Measurements from ENCODE around the gene GSTT2B. TPM values are rescaled to one million over a fixed set of nuclear protein-coding genes. Genes with fewer than 3 reads are reported as not detected.
A peak's percentile ranks its signal among the peaks of the same experiment; 100 is the strongest.
"Not testable (repeated sequence)": the region's sequence is repeated elsewhere in the genome, so short reads cannot be mapped to it uniquely, and the experiment has no call there.

GSTT2B gene
- polyA plus RNA-seq, 1 donor: 4.6 TPM

DNA sequence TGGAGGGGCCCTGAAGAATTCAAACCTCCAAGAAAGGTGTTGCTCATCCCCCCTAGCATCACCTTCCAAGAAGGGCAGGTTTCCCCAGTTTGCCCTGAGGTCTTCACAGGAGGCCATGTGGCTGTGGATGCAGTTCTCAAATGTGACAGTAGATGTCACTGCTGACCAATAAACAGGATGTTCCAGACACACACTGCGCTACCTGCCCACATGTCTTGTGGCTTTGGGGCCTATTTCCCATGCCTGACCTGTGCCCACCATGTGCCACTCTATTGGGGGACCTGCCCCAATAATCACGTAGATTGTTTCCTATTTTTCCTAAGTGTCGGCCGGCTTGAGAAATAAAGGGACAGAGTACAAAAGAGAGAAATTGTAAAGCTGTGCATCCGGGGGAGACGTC is 23.4 kb upstream of the GSTT2B start:
- H3K27me3 ChIP-seq (ENCODE audit: control insufficient read depth, insufficient read depth, low read length): no peaks in the 10 kb centered on the region

DNA sequence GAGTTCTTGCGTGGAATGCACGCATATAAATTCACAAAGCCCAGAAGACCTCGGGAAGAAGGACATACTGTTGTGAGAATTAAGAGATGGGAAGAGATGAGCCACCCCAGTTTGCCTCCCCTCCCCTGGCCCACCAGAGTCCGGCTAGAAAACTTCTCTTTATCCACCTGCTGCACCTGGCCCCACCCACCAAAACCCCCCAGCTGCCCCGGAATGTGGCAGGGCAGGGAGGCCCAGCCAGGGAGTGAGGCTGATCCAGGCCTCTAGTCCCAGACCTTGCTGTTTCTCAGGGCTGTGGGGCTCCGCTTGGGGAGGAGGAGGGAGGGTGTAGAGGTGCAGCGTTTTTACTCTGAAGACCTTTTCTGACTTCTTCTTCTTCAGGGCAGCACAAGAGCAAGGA is 19.6 kb upstream of the GSTT2B start:
- not testable (repeated sequence) for H3K27me3 ChIP-seq (ENCODE audit: control insufficient read depth, insufficient read depth, low read length); H3K4me3 ChIP-seq (ENCODE audit: low read length); H3K27ac ChIP-seq (ENCODE audit: low read length); H3K9me3 ChIP-seq (ENCODE audit: control insufficient read depth, low read depth, low read length); DNase-seq; H3K36me3 ChIP-seq (ENCODE audit: control insufficient read depth, insufficient read depth, low read length); H3K4me1 ChIP-seq (ENCODE audit: control insufficient read depth, insufficient read depth, low read length)
- WGBS (ENCODE audit: insufficient coverage, low lambda C conversion rate): no CpG with 5 or more reads among the region's 7 CpGs

More for the DNA sequence above, 23.4 kb upstream of the GSTT2B start:
- no peak overlapping the region for H3K27ac ChIP-seq (ENCODE audit: low read length)
- DNase-seq: no peak
- H3K36me3 ChIP-seq (ENCODE audit: control insufficient read depth, insufficient read depth, low read length): no peaks in the 10 kb centered on the region
- no CpG with 5 or more reads among the region's 6 CpGs for whole genome bisulfite sequencing (ENCODE audit: insufficient coverage, low lambda C conversion rate)
- no peaks in the 10 kb centered on the region for H3K9me3 ChIP-seq (ENCODE audit: control insufficient read depth, low read depth, low read length)
- no peak overlapping the region for H3K4me3 ChIP-seq (ENCODE audit: low read length)
- no peaks in the 10 kb centered on the region for H3K4me1 ChIP-seq (ENCODE audit: control insufficient read depth, insufficient read depth, low read length)

DNA sequence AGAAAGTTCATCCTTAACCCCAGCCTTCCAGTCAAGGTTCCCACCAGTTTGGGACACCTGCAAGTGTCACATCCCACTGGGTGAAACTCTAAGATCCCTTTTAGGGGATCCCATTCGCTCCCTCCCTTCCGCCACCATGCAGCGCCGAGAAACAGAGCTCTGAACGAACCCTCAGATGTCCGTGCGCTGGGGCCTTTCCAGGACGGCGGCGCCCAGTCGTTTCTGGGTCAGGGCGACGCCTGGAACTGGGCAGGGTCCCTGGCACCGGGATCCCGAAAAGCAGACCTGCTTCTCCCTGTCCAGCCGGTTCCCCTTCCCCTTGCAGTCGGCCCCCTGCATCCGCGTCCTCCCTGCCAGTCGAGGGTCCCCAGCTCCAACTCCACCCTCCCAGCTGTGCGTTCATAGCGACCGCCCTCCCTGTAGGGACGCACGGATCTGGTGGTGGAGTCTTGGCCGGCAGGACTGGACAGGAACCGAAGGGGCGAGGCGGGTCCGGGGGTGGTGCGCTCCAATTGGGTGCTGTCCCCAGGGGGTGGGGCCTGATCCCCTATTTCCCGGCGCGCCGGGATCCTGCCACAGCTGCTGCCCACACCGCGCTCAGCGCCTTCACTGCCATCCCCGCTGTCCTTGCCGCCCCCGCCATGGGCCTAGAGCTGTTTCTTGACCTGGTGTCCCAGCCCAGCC is 18.7 kb upstream of the GSTT2B start, which contains the start of gene GSTT2:
Gene GSTT2, plus strand, starts transcription at position 578 of the 684 bp plus-strand sequence.
- H3K27me3 ChIP-seq (ENCODE audit: control insufficient read depth, insufficient read depth, low read length); H3K9me3 ChIP-seq (ENCODE audit: control insufficient read depth, low read depth, low read length); H3K36me3 ChIP-seq (ENCODE audit: control insufficient read depth, insufficient read depth, low read length); H3K27ac ChIP-seq (ENCODE audit: low read length); H3K4me3 ChIP-seq (ENCODE audit: low read length); DNase-seq; H3K4me1 ChIP-seq (ENCODE audit: control insufficient read depth, insufficient read depth, low read length): not testable (repeated sequence)
- no CpG with 5 or more reads among the region's 41 CpGs for WGBS (ENCODE audit: insufficient coverage, low lambda C conversion rate)

DNA sequence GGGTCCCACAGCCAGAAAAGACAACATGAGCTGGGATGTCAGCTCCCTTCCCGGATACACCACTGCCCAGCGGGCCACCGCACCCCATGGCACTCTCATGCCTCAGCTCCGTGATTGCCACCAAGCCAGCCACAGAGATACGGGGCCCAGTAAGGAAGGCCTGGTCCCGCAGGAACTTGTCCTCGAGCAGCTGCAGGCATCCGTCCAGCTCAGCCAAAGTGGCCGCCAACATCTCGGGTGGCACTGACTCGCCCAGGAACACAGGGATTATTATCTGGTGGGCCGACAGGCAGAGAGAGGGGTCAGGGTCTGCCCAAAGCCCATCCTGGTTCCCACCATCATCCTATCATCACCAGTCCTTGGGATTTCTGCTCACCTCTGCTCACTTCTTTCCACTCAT is 16.3 kb upstream of the GSTT2B start:
- H3K4me1 ChIP-seq (ENCODE audit: control insufficient read depth, insufficient read depth, low read length); H3K27ac ChIP-seq (ENCODE audit: low read length); H3K27me3 ChIP-seq (ENCODE audit: control insufficient read depth, insufficient read depth, low read length); H3K9me3 ChIP-seq (ENCODE audit: control insufficient read depth, low read depth, low read length); H3K4me3 ChIP-seq (ENCODE audit: low read length); DNase-seq; H3K36me3 ChIP-seq (ENCODE audit: control insufficient read depth, insufficient read depth, low read length): not testable (repeated sequence)
- WGBS (ENCODE audit: insufficient coverage, low lambda C conversion rate): no CpG with 5 or more reads among the region's 12 CpGs

DNA sequence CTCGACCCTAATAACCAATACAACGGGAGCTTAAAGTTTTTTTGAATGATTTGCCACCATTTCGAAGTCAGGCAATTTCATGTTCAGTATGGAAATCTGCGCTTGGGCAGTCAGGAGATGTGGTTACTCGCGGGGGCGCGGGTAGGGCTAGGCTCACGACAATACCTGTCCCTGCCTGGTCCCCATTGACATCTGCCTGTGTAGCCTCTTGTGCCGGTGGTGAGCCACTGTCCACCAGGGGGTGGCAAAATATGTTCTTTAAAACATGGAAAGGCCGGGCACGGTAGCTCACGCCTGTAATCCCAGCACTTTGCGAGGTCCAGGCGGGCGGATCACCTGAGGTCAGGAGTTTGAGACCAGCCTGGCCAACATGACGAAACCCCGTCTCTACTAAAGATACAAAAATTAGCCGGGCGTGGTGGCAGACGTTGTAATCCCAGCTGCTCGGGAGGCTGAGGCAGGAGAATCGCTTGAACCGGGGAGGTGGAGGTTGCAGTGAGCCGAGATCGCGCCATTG is 13.9 kb upstream of the GSTT2B start:
- not testable (repeated sequence) for H3K4me1 ChIP-seq (ENCODE audit: control insufficient read depth, insufficient read depth, low read length); H3K9me3 ChIP-seq (ENCODE audit: control insufficient read depth, low read depth, low read length); H3K27me3 ChIP-seq (ENCODE audit: control insufficient read depth, insufficient read depth, low read length); H3K4me3 ChIP-seq (ENCODE audit: low read length); H3K27ac ChIP-seq (ENCODE audit: low read length); DNase-seq
- peaks cover 18% of the 10 kb centered on the region for H3K36me3 ChIP-seq (ENCODE audit: control insufficient read depth, insufficient read depth, low read length)
- WGBS (ENCODE audit: insufficient coverage, low lambda C conversion rate): no CpG with 5 or more reads among the region's 27 CpGs

DNA sequence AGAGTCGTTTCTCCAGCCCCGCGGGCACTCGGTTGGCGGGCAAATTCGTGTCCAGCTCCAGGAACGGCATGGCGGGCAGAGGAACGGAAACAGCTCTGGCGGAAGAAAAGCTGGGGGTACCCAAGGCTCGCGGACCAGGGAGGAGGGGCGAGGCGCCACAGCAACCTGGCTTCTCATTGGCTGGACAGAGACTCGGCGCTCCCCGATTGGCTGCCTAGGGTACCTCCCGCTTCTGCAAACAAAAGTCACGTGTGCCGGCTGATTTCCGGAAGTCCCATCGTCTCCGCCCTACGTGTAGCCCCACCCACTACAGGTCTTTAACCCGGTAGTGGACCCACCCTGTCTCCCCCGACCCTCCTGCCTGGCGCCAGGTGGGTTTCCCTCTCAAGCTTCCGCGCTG is 13.3 kb upstream of the GSTT2B start, which contains the start of gene DDT:
Gene DDT, minus strand, starts transcription at position 97 of the 400 bp plus-strand sequence. Its CDS starts 27 bp downstream, at position 70.
- H3K9me3 ChIP-seq (ENCODE audit: control insufficient read depth, low read depth, low read length); DNase-seq; H3K27me3 ChIP-seq (ENCODE audit: control insufficient read depth, insufficient read depth, low read length); H3K4me3 ChIP-seq (ENCODE audit: low read length); H3K4me1 ChIP-seq (ENCODE audit: control insufficient read depth, insufficient read depth, low read length); H3K27ac ChIP-seq (ENCODE audit: low read length): not testable (repeated sequence)
- H3K36me3 ChIP-seq (ENCODE audit: control insufficient read depth, insufficient read depth, low read length): peaks cover 22% of the 10 kb centered on the region
- WGBS (ENCODE audit: insufficient coverage, low lambda C conversion rate): no CpG with 5 or more reads among the region's 29 CpGs

DNA sequence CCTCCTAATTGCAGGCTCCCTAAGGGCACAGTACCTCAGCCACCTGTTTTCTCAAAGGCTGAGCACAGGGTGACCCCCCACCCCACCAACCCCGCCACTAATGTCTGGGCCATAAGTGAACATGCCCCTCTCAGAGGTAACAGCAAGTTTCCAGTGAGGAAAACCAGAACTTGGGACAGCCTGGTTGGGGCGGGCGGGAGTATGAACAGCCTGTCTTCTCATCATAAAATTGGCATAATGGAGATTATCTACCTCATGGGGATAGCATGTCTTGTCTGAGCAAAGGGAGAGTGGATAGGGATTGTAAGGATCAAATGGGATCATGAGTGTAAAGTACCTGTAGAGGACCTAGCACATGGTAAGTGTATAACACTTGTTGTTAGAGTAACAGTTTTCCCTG is 10.9 kb upstream of the GSTT2B start:
- H3K9me3 ChIP-seq (ENCODE audit: control insufficient read depth, low read depth, low read length); H3K27me3 ChIP-seq (ENCODE audit: control insufficient read depth, insufficient read depth, low read length); DNase-seq; H3K4me1 ChIP-seq (ENCODE audit: control insufficient read depth, insufficient read depth, low read length); H3K27ac ChIP-seq (ENCODE audit: low read length); H3K4me3 ChIP-seq (ENCODE audit: low read length): not testable (repeated sequence)
- peaks cover 26% of the 10 kb centered on the region for H3K36me3 ChIP-seq (ENCODE audit: control insufficient read depth, insufficient read depth, low read length)
- no CpG with 5 or more reads among the region's 3 CpGs for WGBS (ENCODE audit: insufficient coverage, low lambda C conversion rate)

DNA sequence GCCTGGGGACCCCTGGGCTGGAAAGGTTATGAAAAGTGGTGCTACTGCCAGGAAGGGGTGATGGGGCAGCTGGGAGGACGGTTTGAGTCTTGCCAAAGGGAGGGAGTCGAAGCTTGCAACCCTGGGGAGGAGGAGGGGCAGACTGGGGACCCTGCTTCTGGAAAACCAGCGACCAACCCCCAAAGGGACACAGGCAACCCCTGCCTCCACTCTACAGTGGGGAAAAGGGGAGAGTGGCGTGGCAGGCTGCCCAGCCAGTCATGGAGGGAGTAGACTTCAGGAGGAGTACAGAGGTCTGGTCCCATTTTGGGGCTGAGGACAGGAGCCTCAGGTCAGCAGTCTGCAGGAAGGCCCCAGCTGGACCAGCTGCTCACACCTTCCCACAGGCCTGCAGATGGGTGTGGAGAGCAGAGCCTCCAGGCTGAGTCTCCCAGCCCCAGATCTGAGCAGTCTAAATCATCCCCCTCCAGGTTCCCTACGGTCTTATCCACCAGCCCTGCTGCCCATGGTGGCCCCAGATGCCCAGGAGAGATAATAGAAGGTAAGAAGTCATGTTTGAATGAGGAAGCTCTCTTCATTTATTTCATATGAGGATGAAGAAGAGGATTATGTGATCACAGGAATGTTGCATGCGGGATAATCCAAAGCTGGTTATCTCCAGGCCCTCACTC is 10.0 kb upstream of the GSTT2B start:
- no peaks in the 10 kb centered on the region for H3K9me3 ChIP-seq (ENCODE audit: control insufficient read depth, low read depth, low read length)
- peaks cover 26% of the 10 kb centered on the region for H3K36me3 ChIP-seq (ENCODE audit: control insufficient read depth, insufficient read depth, low read length)
- H3K27ac ChIP-seq (ENCODE audit: low read length): no peak overlapping the region
- no peaks in the 10 kb centered on the region for H3K4me1 ChIP-seq (ENCODE audit: control insufficient read depth, insufficient read depth, low read length)
- no peak overlapping the region for H3K4me3 ChIP-seq (ENCODE audit: low read length)
- no CpG with 5 or more reads among the region's 6 CpGs for WGBS (ENCODE audit: insufficient coverage, low lambda C conversion rate)
- peak in 1 of 2 donors; percentile 2 for DNase-seq
- H3K27me3 ChIP-seq (ENCODE audit: control insufficient read depth, insufficient read depth, low read length): no peaks in the 10 kb centered on the region

DNA sequence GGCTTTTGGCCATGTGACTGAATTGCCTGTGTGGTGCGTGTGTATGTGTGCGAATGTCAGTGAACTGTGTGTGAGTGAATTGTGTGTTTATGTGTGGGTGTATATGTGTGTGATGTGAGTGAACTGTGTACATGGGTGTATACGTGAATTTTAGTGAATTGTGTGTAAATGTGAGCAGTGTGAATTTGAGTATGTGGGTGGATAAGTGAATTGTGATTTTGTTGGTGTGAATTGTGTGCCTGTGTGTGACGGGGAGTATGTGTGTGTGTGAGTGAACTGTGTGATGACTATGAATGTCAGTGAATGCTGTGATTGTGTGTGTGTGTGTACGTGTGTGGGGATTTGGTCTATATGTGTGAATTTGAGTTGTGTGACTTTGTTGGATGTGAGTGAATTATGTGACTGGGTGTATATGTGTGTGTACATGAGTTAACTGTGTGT is 9.2 kb upstream of the GSTT2B start:
- H3K36me3 ChIP-seq (ENCODE audit: control insufficient read depth, insufficient read depth, low read length): peaks cover 26% of the 10 kb centered on the region
- H3K4me3 ChIP-seq (ENCODE audit: low read length): no peak overlapping the region
- WGBS (ENCODE audit: insufficient coverage, low lambda C conversion rate): 100% methylated on average over 1 of the region's 5 CpGs
- no peaks in the 10 kb centered on the region for H3K27me3 ChIP-seq (ENCODE audit: control insufficient read depth, insufficient read depth, low read length)
- no peak for DNase-seq
- H3K9me3 ChIP-seq (ENCODE audit: control insufficient read depth, low read depth, low read length): no peaks in the 10 kb centered on the region
- no peak overlapping the region for H3K27ac ChIP-seq (ENCODE audit: low read length)
- no peaks in the 10 kb centered on the region for H3K4me1 ChIP-seq (ENCODE audit: control insufficient read depth, insufficient read depth, low read length)

DNA sequence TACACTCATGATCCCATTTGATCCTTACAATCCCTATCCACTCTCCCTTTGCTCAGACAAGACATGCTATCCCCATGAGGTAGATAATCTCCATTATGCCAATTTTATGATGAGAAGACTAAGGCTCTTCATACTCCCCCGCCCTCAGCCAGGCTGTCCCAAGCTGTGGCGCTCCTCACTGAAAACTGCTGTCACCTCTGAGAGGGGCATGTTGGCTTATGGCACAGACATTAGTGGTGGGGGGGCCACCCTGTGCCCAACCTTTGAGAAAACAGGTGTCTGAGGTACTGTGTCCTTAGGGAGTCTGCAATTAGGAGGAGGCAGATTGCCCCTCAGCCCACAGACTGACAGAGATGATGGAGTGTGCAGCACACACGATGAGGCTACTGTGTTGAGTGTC is 8.1 kb upstream of the GSTT2B start:
- peaks cover 26% of the 10 kb centered on the region for H3K36me3 ChIP-seq (ENCODE audit: control insufficient read depth, insufficient read depth, low read length)
- H3K27me3 ChIP-seq (ENCODE audit: control insufficient read depth, insufficient read depth, low read length): no peaks in the 10 kb centered on the region
- no peak overlapping the region for H3K4me3 ChIP-seq (ENCODE audit: low read length)
- no peaks in the 10 kb centered on the region for H3K9me3 ChIP-seq (ENCODE audit: control insufficient read depth, low read depth, low read length)
- H3K27ac ChIP-seq (ENCODE audit: low read length): no peak overlapping the region
- no peaks in the 10 kb centered on the region for H3K4me1 ChIP-seq (ENCODE audit: control insufficient read depth, insufficient read depth, low read length)
- no peak for DNase-seq
- no CpG with 5 or more reads among the region's 3 CpGs for WGBS (ENCODE audit: insufficient coverage, low lambda C conversion rate)

Data from large intestine (tissue), 3 donors.